Natural killer cell treated with Interleukin-12 subunit alpha and Interleukin-12 subunit beta and Interleukin-15 and Interleukin-18, amount 100 ng/mL, for 72 hours (primary cell): ENCODE measurements around the gene STARD3. TPM values are rescaled to one million over a fixed set of nuclear protein-coding genes. Genes with fewer than 3 reads are reported as not detected.

Source experiments
- ATAC-seq, 2 donors: fragments of 150-1000 bp; cut with Tn5 transposase in 1 of 2; sonication (Bioruptor Pico), chemical (Tn5 transposase) in 1 of 2; 2 replicates each; pipeline ENCODE4 v1.10.0; 2021
- DNase-seq: peaks from one replicate; pipeline ENCODE4 v3.0.0; 2022; ENCODE audit warnings: low spot score
- H3K27ac Mint-ChIP-seq, 2 donors: 1 replicate in 1 of 2; 2 replicates in 1 of 2; pipeline ENCODE4 v1.8.0; 2022; ENCODE audit warnings: mixed read lengths in 2 of 2, mild to moderate bottlenecking in 1 of 2, moderate library complexity in 1 of 2
- H3K27me3 Mint-ChIP-seq, 2 donors: 1 replicate in 1 of 2; 2 replicates in 1 of 2; pipeline ENCODE4 v1.8.0; 2022; ENCODE audit warnings: mixed read lengths in 2 of 2
- H3K36me3 Mint-ChIP-seq: one replicate; pipeline ENCODE4 v1.8.0; 2022; ENCODE audit warnings: mixed read lengths
- H3K4me1 Mint-ChIP-seq, 2 donors: 1 replicate in 1 of 2; 2 replicates in 1 of 2; pipeline ENCODE4 v1.8.0; 2022; ENCODE audit warnings: low read depth in 2 of 2, mixed read lengths in 2 of 2, mild to moderate bottlenecking in 1 of 2
- H3K4me3 Mint-ChIP-seq: one replicate; pipeline ENCODE4 v1.8.0; 2022; ENCODE audit warnings: mixed read lengths
- H3K9me3 Mint-ChIP-seq: 2 replicates; pipeline ENCODE4 v1.8.0; 2022; ENCODE audit warnings: mixed read lengths
- total RNA-seq, 2 donors: library from RNA; stranded (reverse); gene quantifications; one replicate each; pipeline ENCODE4 v1.2.3, GENCODE V29; 2022

STARD3 gene
- total RNA-seq, 2 donors from 2014 or later: 97.9 to 139 TPM

DNA sequence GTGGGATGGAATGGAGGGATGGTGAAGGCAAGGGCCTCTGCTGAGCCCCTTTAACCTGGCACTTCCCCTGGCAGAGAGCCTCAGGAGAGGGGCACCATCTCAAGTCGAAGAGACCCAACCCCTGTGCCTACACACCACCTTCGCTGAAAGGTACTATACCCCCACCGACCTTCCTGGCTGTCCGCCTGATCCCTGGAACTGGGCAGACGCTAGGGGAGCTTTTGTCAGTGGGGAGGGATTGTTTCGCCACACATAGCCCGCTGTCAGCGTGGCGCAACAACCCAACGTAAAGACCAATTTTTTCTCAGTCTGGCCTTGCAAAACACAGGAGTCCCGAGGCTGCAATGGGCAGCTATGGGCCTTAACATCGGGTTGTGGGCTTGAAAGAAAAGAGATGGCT, 7.0 kb upstream of the STARD3 start:
- Mint-ChIP-seq H3K27me3 (peaks cover 33 to 36% of the 10 kb centered on the region in 2 donors), H3K36me3 (no peaks in the 10 kb centered on the region), H3K9me3 (no peaks in the 10 kb centered on the region), H3K4me3 (no peak overlapping the region), H3K27ac (no peak overlapping the region), H3K4me1 (peaks cover 8 to 12% of the 10 kb centered on the region in 2 donors)
- ATAC-seq (no peak), DNase-seq (no peak)

DNA sequence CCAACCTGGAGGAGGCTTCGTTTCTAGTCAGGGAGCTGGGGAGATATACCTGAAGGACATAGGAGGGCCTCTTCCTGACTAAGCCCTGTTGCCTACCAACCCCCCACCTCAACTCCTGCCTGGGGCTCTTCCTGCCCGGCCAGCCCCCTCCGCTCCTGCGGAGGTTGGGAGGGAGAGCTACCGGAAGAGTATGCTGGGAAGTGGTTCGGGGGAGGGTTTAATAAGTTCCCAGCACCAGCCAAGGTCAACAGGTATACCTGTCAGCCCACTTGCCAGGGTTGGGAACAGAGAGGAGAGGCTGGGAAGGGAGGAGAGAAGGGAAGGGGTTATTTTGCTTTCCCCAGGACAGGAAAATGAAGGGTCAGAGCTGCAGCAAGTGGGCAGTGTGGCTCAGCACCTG, 5.5 kb upstream of the STARD3 start:
- Mint-ChIP-seq H3K9me3 (no peaks in the 10 kb centered on the region), H3K36me3 (no peaks in the 10 kb centered on the region), H3K27ac (no peak overlapping the region), H3K4me3 (no peak overlapping the region), H3K4me1 (peaks cover 9 to 10% of the 10 kb centered on the region in 2 donors), H3K27me3 (peaks cover 23 to 28% of the 10 kb centered on the region in 2 donors)
- no peak for DNase-seq
- ATAC-seq: no peak

DNA sequence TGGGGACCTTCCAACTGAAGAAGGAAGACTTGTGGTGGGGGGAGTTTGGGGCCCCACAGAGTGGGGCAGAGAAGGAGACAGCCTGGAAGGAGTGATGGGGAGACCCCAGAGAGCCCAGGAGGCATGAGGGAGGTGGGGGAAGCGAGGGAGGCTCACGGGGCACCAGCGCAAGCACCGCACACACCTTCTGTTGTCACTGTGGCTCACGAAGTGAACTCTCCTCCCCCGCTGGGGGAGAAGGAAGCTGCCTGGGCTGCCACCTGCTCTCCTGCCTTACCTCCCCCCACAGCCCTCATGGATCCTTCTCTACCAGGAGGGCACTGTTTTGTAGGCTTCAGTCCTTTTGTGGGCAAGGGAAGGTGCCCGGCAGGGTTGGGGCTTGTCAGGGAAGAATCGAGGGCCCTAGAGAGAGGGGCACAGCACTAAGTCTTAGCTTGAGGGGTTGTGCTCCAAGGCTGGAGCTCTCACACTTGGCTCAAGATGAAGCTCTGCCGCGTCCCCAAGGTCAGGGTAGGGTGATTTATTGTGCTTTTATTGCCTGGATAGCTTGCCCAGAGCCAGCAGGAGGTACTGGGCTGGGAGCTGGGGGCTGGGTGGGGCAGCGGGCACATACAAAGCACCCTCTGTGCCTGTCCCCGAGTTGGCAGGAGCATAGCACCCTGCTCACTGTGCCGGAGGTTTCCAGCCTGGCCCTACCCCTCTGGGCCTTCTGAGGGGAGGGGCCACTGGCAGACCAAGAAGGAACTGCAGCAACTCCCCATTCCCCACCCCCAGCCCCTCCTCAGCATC, 4.6 kb upstream of the STARD3 start:
- Mint-ChIP-seq H3K27ac (no peak overlapping the region), H3K4me1 (peaks cover 10 to 11% of the 10 kb centered on the region in 2 donors), H3K9me3 (no peaks in the 10 kb centered on the region), H3K36me3 (no peaks in the 10 kb centered on the region), H3K4me3 (no peak overlapping the region), H3K27me3 (peaks cover 20 to 25% of the 10 kb centered on the region in 2 donors)
- no peak for ATAC-seq
- no peak for DNase-seq

DNA sequence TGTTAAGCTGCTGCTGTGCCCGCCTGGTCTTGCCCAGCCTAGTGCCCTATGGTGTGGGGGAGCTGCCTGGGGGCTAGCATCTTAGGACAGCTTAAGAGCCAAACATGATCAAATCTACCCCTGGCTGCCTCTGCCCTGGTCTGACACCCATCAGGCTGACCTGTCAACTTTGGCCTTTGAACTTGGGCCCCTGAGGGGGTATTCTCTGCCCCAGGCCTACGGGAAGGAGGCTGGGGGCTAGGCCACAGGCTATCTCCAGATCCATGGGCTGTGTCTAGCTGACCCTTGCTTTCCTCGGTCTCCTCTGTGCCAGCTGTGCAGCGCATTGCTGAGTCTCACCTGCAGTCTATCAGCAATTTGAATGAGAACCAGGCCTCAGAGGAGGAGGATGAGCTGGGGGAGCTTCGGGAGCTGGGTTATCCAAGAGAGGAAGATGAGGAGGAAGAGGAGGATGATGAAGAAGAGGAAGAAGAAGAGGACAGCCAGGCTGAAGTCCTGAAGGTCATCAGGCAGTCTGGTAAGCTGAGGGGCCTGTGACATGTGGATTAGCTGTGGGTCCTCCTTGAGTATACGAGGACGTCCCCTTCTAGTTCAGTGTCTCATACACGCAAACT, 3.3 kb upstream of the STARD3 start:
- Mint-ChIP-seq H3K4me3 (no peak overlapping the region), H3K4me1 (peaks cover 23% of the 10 kb centered on the region in 2 donors), H3K27ac (peak overlapping the region in 1 of 2 donors; percentile 44), H3K9me3 (no peaks in the 10 kb centered on the region), H3K36me3 (peaks cover 4% of the 10 kb centered on the region), H3K27me3 (peaks cover 13 to 15% of the 10 kb centered on the region in 2 donors)
- no peak for DNase-seq
- no peak for ATAC-seq

DNA sequence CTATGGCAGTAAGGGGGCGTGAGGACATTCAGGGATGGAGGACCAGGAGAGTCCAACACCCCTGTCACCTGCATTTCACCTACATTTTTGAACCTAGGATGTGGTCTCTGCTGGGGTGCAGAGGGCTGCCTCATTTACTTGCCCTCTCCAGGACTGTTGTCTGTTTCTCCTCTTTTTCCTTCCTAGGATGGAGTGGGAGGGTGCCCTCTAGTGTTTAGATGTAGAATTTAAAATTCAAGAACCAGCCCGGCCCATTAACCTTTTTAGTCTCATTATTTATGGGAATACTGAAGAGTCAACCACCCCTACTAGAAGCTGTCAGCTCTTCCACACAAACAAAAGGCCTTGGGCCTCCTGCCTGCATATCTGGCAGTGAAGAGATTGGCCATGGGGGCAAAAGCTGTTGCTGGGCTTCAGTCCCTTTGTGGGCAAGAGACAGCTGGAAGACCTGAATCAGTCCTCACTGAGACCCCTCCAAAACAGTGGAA, 2.5 kb upstream of the STARD3 start:
- Mint-ChIP-seq H3K9me3 (no peaks in the 10 kb centered on the region), H3K27me3 (peaks cover 12% of the 10 kb centered on the region in 2 donors), H3K4me3 (no peak overlapping the region), H3K4me1 (peaks cover 30% of the 10 kb centered on the region in 2 donors), H3K27ac (peak overlapping the region in 1 of 2 donors; percentile 44), H3K36me3 (peaks cover 4% of the 10 kb centered on the region)
- no peak for ATAC-seq
- no peak for DNase-seq

DNA sequence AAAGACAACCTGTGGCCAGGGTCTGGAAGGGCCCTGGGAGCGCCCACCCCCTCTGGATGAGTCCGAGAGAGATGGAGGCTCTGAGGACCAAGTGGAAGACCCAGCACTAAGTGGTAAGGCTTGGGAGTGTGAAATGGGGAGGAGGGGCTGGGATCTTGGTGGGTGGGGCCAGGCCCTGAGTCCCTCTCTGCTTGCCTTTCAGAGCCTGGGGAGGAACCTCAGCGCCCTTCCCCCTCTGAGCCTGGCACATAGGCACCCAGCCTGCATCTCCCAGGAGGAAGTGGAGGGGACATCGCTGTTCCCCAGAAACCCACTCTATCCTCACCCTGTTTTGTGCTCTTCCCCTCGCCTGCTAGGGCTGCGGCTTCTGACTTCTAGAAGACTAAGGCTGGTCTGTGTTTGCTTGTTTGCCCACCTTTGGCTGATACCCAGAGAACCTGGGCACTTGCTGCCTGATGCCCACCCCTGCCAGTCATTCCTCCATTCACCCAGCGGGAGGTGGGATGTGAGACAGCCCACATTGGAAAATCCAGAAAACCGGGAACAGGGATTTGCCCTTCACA, 1.2 kb upstream of the STARD3 start:
- Mint-ChIP-seq H3K9me3 (no peaks in the 10 kb centered on the region), H3K4me1 (peaks cover 40 to 41% of the 10 kb centered on the region in 2 donors), H3K4me3 (no peak overlapping the region), H3K27me3 (peaks cover 12% of the 10 kb centered on the region in 2 donors), H3K36me3 (peaks cover 4% of the 10 kb centered on the region), H3K27ac (peak overlapping the region; percentile 77 to 92)
- no peak for ATAC-seq
- no peak for DNase-seq

DNA sequence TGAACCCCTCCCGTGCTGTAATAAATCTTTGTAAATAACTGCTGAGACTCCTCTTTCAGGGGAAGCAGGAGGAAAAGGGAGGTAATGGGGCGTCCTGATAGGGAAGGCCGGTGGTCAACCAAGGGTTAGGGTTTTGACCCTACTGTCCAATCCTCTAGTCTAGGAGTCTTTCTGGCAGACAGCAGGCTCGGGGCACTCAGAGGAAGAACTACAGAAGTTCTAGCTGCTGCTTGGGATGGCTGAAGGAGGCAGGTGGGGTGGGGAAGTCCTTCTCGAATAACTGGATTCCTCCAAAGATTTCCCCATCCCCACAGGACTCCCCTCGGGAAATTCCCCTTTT, 387 bp upstream of the STARD3 start:
- ATAC-seq (no peak), DNase-seq (no peak)
- Mint-ChIP-seq H3K27me3 (peaks cover 3 to 5% of the 10 kb centered on the region in 2 donors), H3K4me3 (peak overlapping the region; percentile 96), H3K27ac (peak overlapping the region; percentile 77 to 92), H3K9me3 (no peaks in the 10 kb centered on the region), H3K4me1 (peaks cover 46 to 50% of the 10 kb centered on the region in 2 donors), H3K36me3 (peaks cover 4% of the 10 kb centered on the region)

DNA sequence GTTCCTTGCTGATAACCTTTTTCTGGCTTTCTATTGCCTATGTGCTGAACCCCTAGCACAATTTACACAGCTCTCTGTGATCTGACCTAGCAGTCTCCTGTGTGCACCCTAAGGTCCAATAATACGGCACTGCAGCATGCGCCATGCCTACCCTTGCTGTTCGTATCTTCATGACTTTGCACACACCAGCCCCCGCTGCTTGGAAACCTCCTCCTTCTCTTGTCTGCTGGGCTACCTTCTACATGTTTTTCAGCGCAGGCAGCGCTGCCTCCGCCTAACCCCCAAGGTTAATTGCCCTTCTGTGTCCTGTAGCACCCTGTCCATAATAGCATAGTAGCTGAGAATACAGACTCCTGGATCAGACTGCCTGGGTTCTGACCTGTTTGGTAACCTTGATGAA, 1.4 kb downstream of the STARD3 start:
- Mint-ChIP-seq H3K9me3 (no peaks in the 10 kb centered on the region), H3K4me3 (peak overlapping the region; percentile 96), H3K27me3 (no peaks in the 10 kb centered on the region), H3K27ac (peak overlapping the region; percentile 77 to 92), H3K36me3 (peaks cover 4% of the 10 kb centered on the region), H3K4me1 (peaks cover 63 to 65% of the 10 kb centered on the region in 2 donors)
- no peak for ATAC-seq
- DNase-seq: no peak

DNA sequence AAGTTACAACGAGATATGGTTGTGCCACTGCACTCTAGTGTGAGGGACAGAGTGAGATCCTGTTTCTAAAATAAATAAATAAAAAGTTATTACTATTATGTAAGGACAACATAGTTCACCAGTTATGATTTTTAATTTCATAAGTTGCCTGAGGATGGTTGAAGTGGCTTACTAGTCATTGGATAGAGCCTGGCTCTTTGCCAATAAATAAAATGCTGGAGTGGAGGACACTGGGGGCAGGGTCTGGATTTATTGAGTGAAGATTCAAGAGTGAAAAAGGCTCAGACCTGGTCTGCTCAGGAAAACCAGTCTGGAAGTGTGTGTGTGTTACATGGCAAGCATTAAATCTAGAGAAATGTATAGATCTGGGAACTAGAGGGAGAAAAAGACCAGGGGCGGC, 2.1 kb downstream of the STARD3 start:
- Mint-ChIP-seq H3K4me3 (peak overlapping the region; percentile 96), H3K27ac (peak overlapping the region in 1 of 2 donors; percentile 92), H3K36me3 (peaks cover 4% of the 10 kb centered on the region), H3K4me1 (peaks cover 70 to 72% of the 10 kb centered on the region in 2 donors), H3K27me3 (no peaks in the 10 kb centered on the region), H3K9me3 (no peaks in the 10 kb centered on the region)
- no peak for ATAC-seq
- DNase-seq: no peak

DNA sequence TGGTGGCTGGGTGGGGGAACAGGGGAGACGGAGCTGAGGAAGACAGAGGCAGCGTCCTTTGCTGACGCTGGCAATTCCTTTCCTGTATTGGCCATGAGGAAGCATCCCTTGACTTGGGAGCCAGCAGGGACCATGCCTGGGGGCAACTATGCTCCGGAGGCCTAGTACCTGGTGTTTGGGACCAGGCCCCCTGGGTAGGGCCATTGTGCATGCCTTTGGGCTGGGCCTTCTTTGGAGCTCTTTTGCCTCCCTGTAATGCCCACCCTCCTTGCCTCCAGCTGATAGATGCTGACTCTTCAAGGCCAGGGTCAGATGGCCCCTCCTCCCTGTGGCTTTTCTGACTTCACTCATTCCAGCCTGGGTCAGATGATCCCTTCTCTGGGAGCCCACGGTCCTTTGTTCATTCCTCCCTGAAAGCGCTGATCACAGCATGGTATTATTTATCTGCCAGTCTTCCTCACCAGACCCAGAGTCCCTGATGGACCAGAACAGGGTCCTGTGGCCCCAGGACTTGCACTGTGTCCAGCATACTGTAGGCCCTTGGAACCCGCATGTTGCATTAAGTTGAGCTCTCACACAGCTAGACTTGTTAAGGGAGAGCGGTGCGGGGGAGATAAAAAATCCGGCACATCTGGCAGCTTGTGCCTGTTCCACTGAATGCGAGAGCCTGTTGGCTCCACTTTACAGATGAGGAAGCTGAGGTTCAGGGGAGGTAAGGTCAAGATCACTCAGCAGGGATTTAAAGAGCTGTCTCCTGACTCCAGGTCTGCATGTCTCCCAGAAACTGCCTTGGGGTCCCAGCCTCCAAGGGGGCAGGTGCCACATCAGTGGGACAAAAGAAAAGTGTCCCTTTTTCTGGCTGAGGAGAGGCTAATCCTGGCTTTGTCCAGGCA, 2.9 kb downstream of the STARD3 start:
- H3K27me3 Mint-ChIP-seq: no peaks in the 10 kb centered on the region
- H3K27ac Mint-ChIP-seq: peak overlapping the region; percentile 26 to 92
- H3K4me1 Mint-ChIP-seq: peaks cover 69 to 71% of the 10 kb centered on the region in 2 donors
- DNase-seq: no peak
- H3K9me3 Mint-ChIP-seq: no peaks in the 10 kb centered on the region
- no peak for ATAC-seq
- H3K4me3 Mint-ChIP-seq: peak overlapping the region; percentile 28
- H3K36me3 Mint-ChIP-seq: peaks cover 4% of the 10 kb centered on the region

DNA sequence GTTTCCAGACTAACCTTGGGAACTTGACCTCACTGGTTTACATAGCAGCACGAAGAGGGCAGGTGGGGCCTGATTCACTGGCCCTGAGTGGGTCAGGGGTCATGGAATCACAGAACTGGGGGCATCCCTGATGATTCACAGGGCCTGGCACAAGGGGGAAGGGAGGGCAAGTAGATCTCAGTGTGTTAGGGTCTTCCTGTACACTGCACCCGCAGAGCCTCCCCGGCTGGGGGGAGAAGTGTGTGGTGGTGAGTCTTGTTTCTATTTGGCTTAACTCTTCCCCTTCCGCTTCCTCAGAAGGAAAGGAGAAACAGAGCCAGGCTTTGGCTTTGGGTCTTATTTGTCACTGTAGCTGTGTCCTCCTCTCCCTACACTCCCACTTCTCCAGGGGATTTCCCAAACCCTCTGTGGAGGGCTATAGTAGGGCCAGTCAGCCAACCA, 3.7 kb downstream of the STARD3 start:
- Mint-ChIP-seq H3K36me3 (peaks cover 4% of the 10 kb centered on the region), H3K27me3 (no peaks in the 10 kb centered on the region), H3K27ac (peak overlapping the region in 1 of 2 donors; percentile 92), H3K4me3 (peak overlapping the region; percentile 38), H3K4me1 (peaks cover 67 to 79% of the 10 kb centered on the region in 2 donors), H3K9me3 (no peaks in the 10 kb centered on the region)
- DNase-seq (no peak), ATAC-seq (no peak)

DNA sequence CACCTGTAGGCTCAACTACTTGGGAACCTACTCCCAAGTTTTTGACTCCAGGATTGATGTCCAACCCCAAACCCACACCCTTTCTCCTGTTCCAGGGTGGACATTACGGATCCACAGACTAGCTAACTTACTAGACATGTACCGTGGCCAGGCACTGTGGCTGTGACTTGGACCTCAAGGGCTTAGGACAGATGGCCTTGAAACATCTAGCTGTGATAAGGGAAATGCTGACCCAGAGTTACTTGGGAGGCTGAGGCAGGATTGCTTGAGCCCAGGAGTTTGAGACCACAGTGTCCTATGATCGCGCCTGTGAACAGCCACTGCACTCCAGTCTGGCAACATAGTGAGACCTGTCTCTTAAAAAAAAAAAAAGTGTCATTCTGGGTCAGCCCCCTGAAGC, 4.2 kb downstream of the STARD3 start:
- peak overlapping the region; percentile 16 to 92 for H3K27ac Mint-ChIP-seq

DNA sequence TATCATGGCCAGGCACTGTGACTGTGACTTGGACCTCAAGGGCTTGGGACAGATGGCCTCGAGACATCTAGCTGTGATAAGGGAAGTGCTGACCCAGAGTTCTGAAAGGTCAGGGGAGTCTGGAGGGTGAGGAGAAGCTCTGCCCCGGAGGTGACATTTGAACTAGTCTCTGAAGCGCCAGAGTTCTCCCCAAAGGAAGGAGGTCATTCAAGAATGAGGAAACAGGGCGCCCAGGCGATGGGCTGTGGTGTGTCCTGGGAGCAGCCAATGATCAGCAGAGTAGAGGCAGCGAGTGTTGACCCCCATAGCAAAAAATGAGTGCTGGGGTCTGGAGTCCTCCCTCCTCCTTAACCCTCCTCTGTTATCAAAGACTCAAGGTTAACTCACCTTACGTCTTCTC, 4.9 kb downstream of the STARD3 start:
- no peak overlapping the region for H3K4me3 Mint-ChIP-seq
- H3K27me3 Mint-ChIP-seq: no peaks in the 10 kb centered on the region
- H3K9me3 Mint-ChIP-seq: no peaks in the 10 kb centered on the region
- H3K27ac Mint-ChIP-seq: peak overlapping the region; percentile 16 to 92
- ATAC-seq: no peak
- peaks cover 67 to 76% of the 10 kb centered on the region in 2 donors for H3K4me1 Mint-ChIP-seq
- no peak for DNase-seq
- peaks cover 4% of the 10 kb centered on the region for H3K36me3 Mint-ChIP-seq

More for the DNA sequence above, 4.2 kb downstream of the STARD3 start:
- Mint-ChIP-seq H3K36me3 (peaks cover 4% of the 10 kb centered on the region), H3K4me1 (peaks cover 67 to 80% of the 10 kb centered on the region in 2 donors), H3K9me3 (no peaks in the 10 kb centered on the region), H3K27me3 (no peaks in the 10 kb centered on the region), H3K4me3 (no peak overlapping the region)
- DNase-seq: no peak
- no peak for ATAC-seq
